Thymus (tissue), 11 donors: ENCODE data around the gene RAB3GAP1. TPM values are rescaled to one million over a fixed set of nuclear protein-coding genes. Genes with fewer than 3 reads are reported as not detected.
"Not testable (repeated sequence)": the region's sequence is repeated elsewhere in the genome, so short reads cannot be mapped to it uniquely, and the experiment has no call there.

Experiments
- DNase-seq, 9 donors: peaks; one replicate each; pipeline ENCODE4 v3.0.0-alpha.2; 2013; ENCODE audit warnings: low spot score in 9 of 9, low read depth in 6 of 9, missing footprints in 1 of 9
- H3K27ac ChIP-seq, 2 donors: one replicate each; pipeline ENCODE4 v1.5.1; 2013; ENCODE audit warnings: control low read depth in 1 of 2, low read depth in 1 of 2, low read length in 1 of 2, mild to moderate bottlenecking in 1 of 2, moderate library complexity in 1 of 2
- H3K27me3 ChIP-seq, 2 donors: one replicate each; pipeline ENCODE4 v1.5.1; 2013; ENCODE audit warnings: low read length in 1 of 2; ENCODE audit not compliant: control insufficient read depth in 2 of 2, insufficient read depth in 1 of 2
- H3K36me3 ChIP-seq, 2 donors: one replicate each; pipeline ENCODE4 v1.5.1; 2013; ENCODE audit warnings: low read length in 1 of 2, mild to moderate bottlenecking in 1 of 2, moderate library complexity in 1 of 2; ENCODE audit not compliant: control insufficient read depth in 2 of 2, insufficient read depth in 2 of 2
- H3K4me1 ChIP-seq, 2 donors: one replicate each; pipeline ENCODE4 v1.5.1; 2013; ENCODE audit warnings: low read length in 2 of 2; ENCODE audit not compliant: control insufficient read depth in 2 of 2, insufficient read depth in 2 of 2
- H3K4me3 ChIP-seq, 2 donors: one replicate each; pipeline ENCODE4 v1.5.1; 2013; ENCODE audit warnings: low read length in 2 of 2, control low read depth in 1 of 2, mild to moderate bottlenecking in 1 of 2
- H3K9me3 ChIP-seq, 2 donors: one replicate each; pipeline ENCODE4 v1.5.1; 2013; ENCODE audit warnings: low read length in 1 of 2, mild to moderate bottlenecking in 1 of 2; ENCODE audit not compliant: control insufficient read depth in 2 of 2, insufficient read depth in 1 of 2
- WGBS: extraction: QIAGEN DNeasy Blood & Tissue Kit; methylation state at CpG from one replicate; pipeline ENCODE4 v1.1.7; 2013; 5-methylcytosine and 5-hydroxymethylcytosine counted together
- polyA plus RNA-seq: library from polyadenylated mRNA; stranded (reverse); fragments of 200-250 nt; gene quantifications from one replicate; pipeline ENCODE4 v1.2.3, GENCODE V29; 2013
- total RNA-seq: library from RNA; stranded (reverse); fragments of 120-200 nt; gene quantifications from one replicate; pipeline ENCODE4 v1.2.4, GENCODE V29; 2013
- donor health status: healthy.

Gene RAB3GAP1
- total and polyA plus RNA-seq, 2 donors, result 25.5 to 29.8 TPM

DNA sequence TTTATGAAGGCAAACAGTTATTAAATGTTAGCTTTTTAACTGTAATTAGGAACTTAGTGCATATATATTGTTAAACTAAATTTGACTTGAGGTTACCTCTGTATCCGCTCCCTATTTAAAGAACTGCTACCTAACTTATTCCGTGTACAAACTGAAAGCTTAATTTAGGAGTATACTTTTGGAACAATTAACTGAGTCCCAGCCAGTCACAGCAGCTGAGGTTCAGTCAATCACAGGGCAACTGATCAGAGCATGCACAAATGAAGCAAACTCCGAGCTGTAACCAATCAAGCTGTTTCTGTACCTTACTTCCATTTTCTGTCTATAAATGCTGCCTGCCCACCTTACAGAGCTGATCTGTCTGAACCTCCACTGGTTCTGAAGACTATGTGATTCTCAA, 61.2 kb downstream of the RAB3GAP1 start:
- peaks cover 8 to 22% of the 10 kb centered on the region in 2 donors for H3K36me3 ChIP-seq
- DNase-seq, result no peak
- H3K4me3 ChIP-seq, result no peak overlapping the region
- WGBS, result over 99% methylated on average over 3 of the region's 3 CpGs
- H3K9me3 ChIP-seq, result no peaks in the 10 kb centered on the region
- H3K27me3 ChIP-seq, result no peaks in the 10 kb centered on the region
- no peak overlapping the region for H3K27ac ChIP-seq
- no peaks in the 10 kb centered on the region for H3K4me1 ChIP-seq

DNA sequence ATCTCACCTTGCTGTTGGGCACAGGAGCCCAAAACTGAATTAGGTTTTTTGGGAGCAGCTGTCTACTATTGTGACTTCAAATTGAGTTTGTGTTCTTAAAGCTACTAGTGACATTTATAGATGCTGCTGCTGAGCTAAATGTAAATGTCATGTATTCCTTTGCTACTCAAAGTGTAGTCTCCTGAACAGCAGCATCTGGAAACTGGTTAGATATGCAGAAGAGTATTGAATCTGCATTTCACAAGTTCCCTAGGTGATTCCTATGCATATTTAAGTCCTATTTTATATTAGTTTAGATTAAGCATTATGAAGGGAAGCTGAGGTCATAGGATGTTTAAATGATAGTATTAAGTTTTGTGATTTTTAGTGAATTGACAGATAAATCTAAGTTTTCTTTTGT, 67.5 kb downstream of the RAB3GAP1 start:
- DNase-seq, result no peak
- no peaks in the 10 kb centered on the region for H3K9me3 ChIP-seq
- H3K4me3 ChIP-seq, result no peak overlapping the region
- H3K36me3 ChIP-seq, result peaks cover 5 to 9% of the 10 kb centered on the region in 2 donors
- no peaks in the 10 kb centered on the region for H3K27me3 ChIP-seq
- no peaks in the 10 kb centered on the region for H3K4me1 ChIP-seq
- no peak overlapping the region for H3K27ac ChIP-seq

DNA sequence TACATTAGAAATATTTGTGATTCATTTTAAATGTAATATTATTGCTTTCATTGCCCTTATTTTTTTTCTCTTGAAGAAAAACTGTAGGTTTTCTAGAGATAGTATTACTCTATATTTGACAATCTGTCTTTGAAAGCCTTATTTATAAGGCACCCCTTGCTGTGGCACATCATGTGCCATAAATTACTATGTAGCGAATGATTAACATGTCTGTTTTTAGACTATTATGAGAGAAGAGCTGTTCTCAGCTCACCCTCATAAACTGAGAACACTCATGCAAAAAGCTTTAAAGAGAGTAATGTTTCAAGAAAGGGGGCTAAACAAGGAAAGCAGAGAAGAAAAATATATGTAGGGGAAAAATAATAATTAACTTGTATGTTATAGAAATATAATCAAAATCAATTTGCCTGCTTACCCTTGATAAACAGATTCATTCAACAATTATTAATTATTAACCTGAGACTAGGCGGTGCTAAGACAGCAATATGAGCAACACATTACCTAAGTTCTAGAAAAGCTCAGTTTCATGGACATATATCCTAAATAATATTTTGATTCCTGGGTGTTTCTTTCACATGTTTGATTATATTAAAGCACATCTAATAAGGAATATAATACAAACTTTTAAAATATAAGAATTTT, 69.0 kb downstream of the RAB3GAP1 start:
- 99% methylated on average over 2 of the region's 2 CpGs for WGBS
- Histone ChIP-seq H3K27me3 (no peaks in the 10 kb centered on the region), H3K36me3 (peaks cover 5 to 13% of the 10 kb centered on the region in 2 donors), H3K4me3 (no peak overlapping the region), H3K9me3 (no peaks in the 10 kb centered on the region), H3K27ac (no peak overlapping the region), H3K4me1 (no peaks in the 10 kb centered on the region)
- no peak for DNase-seq

DNA sequence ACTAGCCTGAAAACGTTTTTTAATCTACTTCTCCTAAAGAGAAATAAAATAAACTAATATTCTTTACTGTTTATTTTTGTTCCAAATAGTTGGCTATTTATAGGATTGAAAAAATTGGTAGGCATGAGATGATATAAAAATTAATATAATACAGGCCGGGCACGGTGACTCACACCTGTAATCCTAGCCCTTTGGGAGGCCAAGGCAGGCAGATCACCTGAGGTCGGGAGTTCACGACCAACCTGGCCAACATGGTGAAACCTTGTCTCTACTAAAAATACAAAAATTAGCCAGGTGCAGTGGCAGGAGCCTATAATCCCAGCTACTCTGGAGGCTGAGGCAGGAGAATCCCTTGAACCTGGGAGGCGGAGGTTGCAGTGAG, 69.6 kb downstream of the RAB3GAP1 start:
- 99% methylated on average over 6 of the region's 6 CpGs for WGBS

DNA sequence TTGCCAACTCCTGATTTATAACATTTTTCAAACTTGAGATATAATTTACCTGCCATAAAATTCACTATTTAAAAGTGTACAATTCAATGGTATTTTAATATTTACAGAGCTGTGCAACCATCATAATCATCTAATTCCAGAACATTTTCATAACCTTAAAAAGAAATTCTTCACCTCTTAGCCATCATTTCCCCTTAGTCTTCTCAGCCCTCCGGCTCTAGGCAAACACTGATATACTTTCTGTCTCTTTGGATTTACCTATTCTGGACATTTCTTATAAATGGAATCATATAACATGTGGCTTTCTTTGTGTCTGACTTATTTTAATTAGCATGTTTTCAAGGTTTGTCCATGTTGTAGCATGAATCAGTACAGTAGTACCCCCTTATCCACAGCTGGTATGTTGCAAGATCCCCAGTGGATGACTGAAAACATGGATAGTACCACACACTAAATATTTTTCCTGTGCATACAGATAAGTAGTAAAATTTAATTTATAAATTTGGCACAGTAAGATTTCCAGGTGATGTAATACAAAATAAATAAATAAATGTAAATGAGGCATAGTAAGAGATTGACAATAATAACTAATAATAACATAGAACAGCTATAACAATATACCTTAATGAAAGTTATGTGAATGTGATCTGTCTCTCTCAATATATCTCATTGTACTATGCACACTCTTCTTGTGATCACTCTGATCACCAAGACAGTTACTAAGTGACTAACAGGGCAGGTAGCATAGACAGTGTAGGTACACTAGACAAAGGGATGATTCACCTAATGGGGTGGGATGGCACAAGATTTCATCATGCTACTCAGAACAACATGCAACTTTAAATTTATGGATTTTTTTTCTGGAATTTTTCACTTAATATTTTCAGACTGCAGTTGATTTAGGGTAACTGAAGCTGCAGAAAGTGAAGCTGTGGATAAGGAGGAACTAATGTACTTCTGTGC, 73.1 kb downstream of the RAB3GAP1 start:
- Histone ChIP-seq H3K4me3 (no peak overlapping the region), H3K27me3 (no peaks in the 10 kb centered on the region), H3K36me3 (peaks cover 8 to 22% of the 10 kb centered on the region in 2 donors), H3K27ac (no peak overlapping the region), H3K9me3 (no peaks in the 10 kb centered on the region), H3K4me1 (no peaks in the 10 kb centered on the region)
- WGBS, result 99% methylated on average over 1 of the region's 1 CpG
- no peak for DNase-seq

More for the DNA sequence above, 69.6 kb downstream of the RAB3GAP1 start:
- H3K4me3 ChIP-seq, H3K27ac ChIP-seq, H3K27me3 ChIP-seq, H3K9me3 ChIP-seq, DNase-seq, H3K4me1 ChIP-seq: not testable (repeated sequence)
- peaks cover 5 to 17% of the 10 kb centered on the region in 2 donors for H3K36me3 ChIP-seq

DNA sequence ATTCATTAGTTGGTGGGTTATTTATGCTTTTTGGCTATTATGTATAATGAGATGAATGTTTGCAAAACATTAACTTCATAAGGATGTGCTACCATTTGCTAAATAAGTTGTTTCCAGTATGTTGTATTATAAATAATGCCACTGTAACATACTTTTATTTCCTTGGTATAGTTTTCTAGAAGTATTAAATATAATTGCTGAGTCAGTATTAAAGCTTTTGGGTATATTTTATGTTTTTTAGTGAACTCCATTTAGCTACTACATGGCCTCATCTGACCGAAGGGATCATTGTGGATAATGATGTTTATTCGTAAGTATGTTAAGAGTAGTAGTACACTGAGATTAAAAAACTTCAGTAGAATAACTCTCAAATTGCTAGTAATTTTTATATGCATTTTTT, 73.8 kb downstream of the RAB3GAP1 start:
- over 99% methylated on average over 2 of the region's 2 CpGs for WGBS
- H3K9me3 ChIP-seq, result no peaks in the 10 kb centered on the region
- H3K27ac ChIP-seq, result no peak overlapping the region
- no peak overlapping the region for H3K4me3 ChIP-seq
- no peaks in the 10 kb centered on the region for H3K4me1 ChIP-seq
- no peak for DNase-seq
- H3K27me3 ChIP-seq, result no peaks in the 10 kb centered on the region
- H3K36me3 ChIP-seq, result peaks cover 13 to 29% of the 10 kb centered on the region in 2 donors

DNA sequence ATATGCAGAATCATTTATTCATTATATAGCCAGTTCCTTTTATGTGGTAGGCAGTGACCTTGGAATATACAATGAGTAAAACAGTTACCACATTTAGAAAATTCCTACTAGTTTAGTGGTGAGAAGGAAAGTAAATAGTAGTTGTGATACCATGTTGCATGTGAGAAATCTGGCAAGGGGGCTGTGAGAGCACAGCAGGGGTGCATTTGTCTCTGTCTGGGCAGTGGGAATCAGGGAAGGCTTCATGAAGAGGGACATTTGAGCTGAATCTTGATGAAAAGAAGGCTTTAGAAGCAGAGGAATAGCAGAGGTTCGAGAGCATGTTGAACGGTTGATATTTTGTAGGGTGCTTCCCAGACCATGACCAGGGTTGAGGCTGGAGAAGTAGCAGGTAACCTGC, 78.7 kb downstream of the RAB3GAP1 start:
- Histone ChIP-seq H3K36me3 (peaks cover 12 to 41% of the 10 kb centered on the region in 2 donors), H3K27me3 (no peaks in the 10 kb centered on the region), H3K4me3 (no peak overlapping the region), H3K4me1 (no peaks in the 10 kb centered on the region), H3K27ac (no peak overlapping the region), H3K9me3 (no peaks in the 10 kb centered on the region)
- no peak for DNase-seq
- WGBS, result 100% methylated on average over 2 of the region's 2 CpGs

DNA sequence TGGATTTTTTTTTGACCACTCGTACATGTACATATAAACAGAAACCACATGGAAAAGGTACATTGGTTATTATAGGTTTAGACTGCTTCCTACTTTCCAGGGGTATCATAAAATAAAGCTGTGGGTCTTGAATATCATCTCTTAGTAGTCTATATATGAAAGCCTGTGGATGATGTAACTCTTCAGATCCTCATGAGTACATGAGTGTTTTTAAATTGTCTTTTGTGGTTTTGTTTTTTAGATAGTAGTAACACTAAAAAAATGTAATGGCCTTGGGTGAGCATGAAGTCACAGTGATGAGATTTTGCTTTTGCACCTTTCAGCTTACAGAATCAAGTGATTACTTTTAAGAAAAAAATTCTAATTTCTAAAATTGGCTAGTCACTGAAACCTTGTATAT, 80.2 kb downstream of the RAB3GAP1 start:
- H3K4me3 ChIP-seq, result no peak overlapping the region
- 95% methylated on average over 1 of the region's 1 CpG for WGBS
- H3K9me3 ChIP-seq, result no peaks in the 10 kb centered on the region
- no peaks in the 10 kb centered on the region for H3K4me1 ChIP-seq
- H3K36me3 ChIP-seq, result peaks cover 15 to 46% of the 10 kb centered on the region in 2 donors
- no peak overlapping the region for H3K27ac ChIP-seq
- H3K27me3 ChIP-seq, result no peaks in the 10 kb centered on the region
- DNase-seq, result no peak

DNA sequence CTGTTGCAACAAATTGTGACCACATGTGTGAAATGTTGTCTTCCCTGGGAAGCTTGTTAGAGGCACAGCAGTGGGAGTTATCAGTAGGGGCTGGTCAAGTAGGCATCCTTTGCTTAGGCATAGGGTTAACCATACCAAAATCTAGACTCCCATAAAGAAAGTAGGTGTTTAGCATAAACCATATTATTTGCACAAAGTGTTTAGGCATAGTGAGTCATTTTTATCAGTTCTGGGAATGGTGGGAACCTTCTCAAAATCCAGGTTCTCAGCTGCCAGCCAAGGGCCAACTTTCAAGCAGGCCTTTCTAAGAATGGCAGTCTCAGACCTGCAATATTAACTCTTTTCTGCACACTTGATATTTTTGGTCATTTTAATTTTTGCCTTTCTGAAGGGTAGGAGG, 88.5 kb downstream of the RAB3GAP1 start:
- Histone ChIP-seq H3K27me3 (no peaks in the 10 kb centered on the region), H3K4me1 (no peaks in the 10 kb centered on the region), H3K36me3 (peaks cover 26 to 43% of the 10 kb centered on the region in 2 donors), H3K9me3 (peaks cover 2 to 12% of the 10 kb centered on the region in 2 donors), H3K4me3 (no peak overlapping the region), H3K27ac (no peak overlapping the region)
- no peak for DNase-seq
